PC-9 (cell line): ENCODE measurements around the gene CKAP2. TPM values are rescaled to one million over a fixed set of nuclear protein-coding genes. Genes with fewer than 3 reads are reported as not detected.
A peak's percentile ranks its signal among the peaks of the same experiment; 100 is the strongest.
"Not testable (repeated sequence)": the region's sequence is repeated elsewhere in the genome, so short reads cannot be mapped to it uniquely, and the experiment has no call there.

ENCODE experiments used
- Bru-seq: library from RNA; stranded (reverse); fragments of 400-500 nt; gene quantifications from one replicate; lab custom pipeline; 2021; lab: Mats Ljungman, UMichigan
- BruChase-seq, 2 experiments: library from RNA; stranded (reverse); fragments of 400-500 nt; gene quantifications; one replicate each; lab custom pipeline; 2021; lab: Mats Ljungman, UMichigan
- BruUV-seq: library from RNA; stranded (reverse); fragments of 400-500 nt; replicated peaks from 2 replicates; lab custom pipeline; 2021; lab: Mats Ljungman, UMichigan
- CTCF ChIA-PET: fragments of 300-600 bp; sonication (Branson Sonifier 250); formaldehyde crosslinking; loops from one replicate; lab custom pipeline; 2022; ENCODE audit warnings: antibody characterized with exemption; lab: Charles Lee
- POLR2A ChIA-PET: fragments of 300-600 bp; sonication (Branson Sonifier 250); formaldehyde crosslinking; loops from one replicate; lab custom pipeline; 2022; ENCODE audit warnings: antibody characterized with exemption; ENCODE audit not compliant: unreplicated experiment; lab: Charles Lee
- DNase-seq, 2 experiments: peaks; one replicate each; pipeline versions ENCODE4 v3.0.0 to v3.0.0-alpha.2; 2015 to 2022; ENCODE audit warnings: mixed read lengths in 1 of 2
- H2AFZ ChIP-seq: fragments of 200-600 bp; sonication (generic); 2 replicates; pipeline ENCODE4 v1.8.1; 2017; ENCODE audit warnings: antibody characterized with exemption
- H3F3A ChIP-seq: fragments of 200-600 bp; sonication (generic); 2 replicates; pipeline ENCODE4 v1.8.1; 2017; ENCODE audit warnings: antibody characterized with exemption, mild to moderate bottlenecking, low read depth; ENCODE audit not compliant: insufficient read depth
- H3K27ac ChIP-seq: fragments of 200-600 bp; sonication (generic); 2 replicates; pipeline ENCODE4 v1.6.1; 2016; ENCODE audit warnings: mixed run types
- H3K27me3 ChIP-seq: fragments of 200-600 bp; sonication (generic); 2 replicates; pipeline ENCODE4 v1.6.1; 2016; ENCODE audit warnings: low read depth, mixed run types; ENCODE audit not compliant: insufficient read depth
- H3K36me3 ChIP-seq: fragments of 200-600 bp; sonication (generic); 2 replicates; pipeline ENCODE4 v1.6.1; 2016; ENCODE audit warnings: low read depth, mixed run types
- H3K4me1 ChIP-seq: fragments of 200-600 bp; sonication (generic); replicated peaks from 2 replicates; pipeline ENCODE4 v1.6.1; 2016; ENCODE audit warnings: mixed run types; ENCODE audit not compliant: insufficient read depth
- H3K4me2 ChIP-seq: fragments of 200-600 bp; sonication (generic); 2 replicates; pipeline ENCODE4 v1.6.1; 2017; ENCODE audit warnings: mixed run types
- H3K4me3 ChIP-seq: fragments of 200-600 bp; sonication (generic); 2 replicates; pipeline ENCODE4 v1.6.1; 2016; ENCODE audit warnings: mixed run types
- H3K79me2 ChIP-seq: fragments of 200-600 bp; sonication (generic); 2 replicates; pipeline ENCODE4 v1.6.1; 2017; ENCODE audit warnings: low read depth, mixed run types
- H3K9me2 ChIP-seq: fragments of 200-600 bp; sonication (generic); 2 replicates; pipeline ENCODE4 v1.8.1; 2017; ENCODE audit warnings: mild to moderate bottlenecking; ENCODE audit not compliant: insufficient read depth
- H3K9me3 ChIP-seq: fragments of 200-600 bp; sonication (generic); 2 replicates; pipeline ENCODE4 v1.8.1; 2016; ENCODE audit warnings: low read depth; ENCODE audit not compliant: insufficient read depth
- H4K20me1 ChIP-seq: fragments of 200-600 bp; sonication (generic); 2 replicates; pipeline ENCODE4 v1.8.1; 2017; ENCODE audit not compliant: insufficient read depth
- CTCF ChIP-seq: fragments of 200-600 bp; sonication (generic); conservative IDR thresholded peaks from 2 replicates; pipeline ENCODE4 v1.6.1; 2017; ENCODE audit warnings: mixed run types, antibody characterized with exemption, mild to moderate bottlenecking, moderate library complexity
- EZH2 ChIP-seq: fragments of 200-600 bp; sonication (generic); IDR thresholded peaks from 2 replicates; pipeline ENCODE4 v1.8.0; 2017; ENCODE audit warnings: antibody characterized with exemption, low read depth
- intact Hi-C: fragments of 100-400 bp; cut with micrococcal nuclease; formaldehyde crosslinking; loops from one replicate; pipeline ENCODE4 v1.10.0; 2022; ENCODE audit not compliant: unreplicated experiment
- long read RNA-seq: library from polyadenylated mRNA; stranded (forward); transcript quantifications from one replicate; pipeline ENCODE4 v2.0.0, GENCODE V29; 2022
- total RNA-seq: library from RNA; stranded (reverse); gene quantifications from 2 replicates; pipeline ENCODE4 v1.2.3, GENCODE V29; 2021

The CKAP2 gene
- total RNA-seq (51.4 and 91.3 TPM in 2 replicates), Bru-seq, nascent RNA (percentile 95 among the genes with signal in this experiment), BruChase-seq, experiment 1, labeled RNA remaining after a 2-hour chase (percentile 95 among the genes with signal in this experiment), BruChase-seq, experiment 2, labeled RNA remaining after a 6-hour chase (percentile 91 among the genes with signal in this experiment)
- long read RNA-seq, transcript CKAP2-203 (9 exons, 3,629 nt), result minor isoform, 15 of 122 reads
- long read RNA-seq, transcript CKAP2-202 (6 exons, 1,972 nt), result minor isoform, 16 of 122 reads
- long read RNA-seq, transcript CKAP2-201 (9 exons, 3,375 nt), result major isoform, 74 of 122 reads
- long read RNA-seq, partial matches to known transcripts, result 7 of 122 reads
- long read RNA-seq, other reads (novel, unspliced or antisense), result 9 of 122 reads

- Histone ChIP-seq H3K4me2 (peak within 1 kb of the TSS; percentile 78), H4K20me1 (no peaks in the 10 kb centered on the region), H3K9me2 (no peaks in the 10 kb centered on the region), H3K27ac (peak within 1 kb of the TSS; percentile 44), H3K79me2 (peaks cover 45% of the 10 kb centered on the region), H3K9me3 (no peaks in the 10 kb centered on the region), H3K27me3 (no peaks in the 10 kb centered on the region), H2AFZ (peak within 1 kb of the TSS; percentile 90), H3F3A (no peaks in the 10 kb centered on the region; the same call in none of the 2 replicates), H3K4me1 (peaks cover 35% of the 10 kb centered on the region), H3K4me3 (peak within 1 kb of the TSS; percentile 85), H3K36me3 (peaks cover 6% of the 10 kb centered on the region; the same call in 1 of the 2 replicates)
- CTCF ChIA-PET, result interaction anchor here (0.6 kb wide), 1 partner anchor 1001 kb away, joined by 4 read pairs; no protein-coding TSS in a partner anchor
- TSS peak; percentile 84 for BruUV-seq
- intact Hi-C loops, result loop anchor here (2.0 to 10.0 kb wide), 7 partner anchors 200 to 653 kb away; partner anchors contain the start of genes ALG11, ATP7B, DHRS12 and NEK5
- POLR2A ChIA-PET, result no interaction called here
- TF ChIP-seq CTCF (no peak), EZH2 (no peak)
- peak; percentile 86 to 93 for DNase-seq
These were observed at the start of gene CKAP2 for GRCh38 chr13:52454820-52455676. Gene CKAP2 (plus strand): TSS chr13:52455478. CDS start chr13:52455557, 79 bp downstream.

- Histone ChIP-seq H3K4me2 (no peak within 1 kb of the TSS; the same call in 1 of the 2 replicates), H2AFZ (no peak within 1 kb of the TSS), H3K27me3 (0 out of 2 replicates have a peak, but pooled peaks cover 4% of the 10 kb centered on the region), H3F3A (no peaks in the 10 kb centered on the region; the same call in 1 of the 2 replicates), H3K4me3 (no peak within 1 kb of the TSS), H3K27ac (no peak within 1 kb of the TSS), H3K9me3 (no peaks in the 10 kb centered on the region), H4K20me1 (no peaks in the 10 kb centered on the region), H3K9me2 (no peaks in the 10 kb centered on the region), H3K4me1 (no peaks in the 10 kb centered on the region), H3K79me2 (no peaks in the 10 kb centered on the region), H3K36me3 (no peaks in the 10 kb centered on the region)
- intact Hi-C loops, result no loop called here
- no TSS peak for BruUV-seq
- CTCF ChIA-PET, result no interaction called here
- no peak for TF ChIP-seq EZH2
- POLR2A ChIA-PET, result no interaction called here
- DNase-seq, result no peak
These were observed 49.3 kb upstream of the CKAP2 start, which contains the start of gene THSD1 for GRCh38 chr13:52405767-52406494. Gene THSD1 (minus strand): TSS chr13:52406172. CDS start chr13:52402600, 3,572 bp downstream.

- BruUV-seq, result no TSS peak
- no peaks in the 10 kb centered on the region; the same call in 1 of the 2 replicates for H3F3A ChIP-seq
- no peaks in the 10 kb centered on the region for H3K9me2 ChIP-seq
- ChIA-PET POLR2A (no interaction called here), CTCF (no interaction called here)
- no peaks in the 10 kb centered on the region for H3K9me3 ChIP-seq
- no peaks in the 10 kb centered on the region for H3K79me2 ChIP-seq
- H2AFZ ChIP-seq, result no peak overlapping the region
- no peaks in the 10 kb centered on the region for H3K4me1 ChIP-seq
- DNase-seq, result no peak
- H3K4me2 ChIP-seq, result no peak overlapping the region
- H3K27ac ChIP-seq, result no peak overlapping the region
- TF ChIP-seq CTCF (no peak), EZH2 (no peak)
- 0 out of 2 replicates have a peak, but pooled peaks cover 4% of the 10 kb centered on the region for H3K27me3 ChIP-seq
- no peaks in the 10 kb centered on the region for H3K36me3 ChIP-seq
- H3K4me3 ChIP-seq, result no peak overlapping the region
- intact Hi-C loops, result no loop called here
- H4K20me1 ChIP-seq, result no peaks in the 10 kb centered on the region
These were observed 48.6 kb upstream of the CKAP2 start for GRCh38 chr13:52406629-52407028.

- H3K4me2 ChIP-seq, H3K9me2 ChIP-seq, H3K27ac ChIP-seq, DNase-seq, H3K27me3 ChIP-seq, H3K36me3 ChIP-seq, POLR2A ChIA-PET, BruUV-seq, H2AFZ ChIP-seq, H3K4me3 ChIP-seq, H3K79me2 ChIP-seq, H3K9me3 ChIP-seq, H3K4me1 ChIP-seq, H3F3A ChIP-seq, H4K20me1 ChIP-seq, CTCF ChIA-PET, intact Hi-C loops: not testable (repeated sequence)
These were observed 47.8 kb upstream of the CKAP2 start for GRCh38 chr13:52407436-52407835.
